ENCODE results near the gene CRB1.

CRB1 gene

GRCh38 chr1:197393772-197394171 is 125.7 kb downstream of the CRB1 start:
- Histone ChIP-seq H4K12ac (ENCODE audit: low read depth, low read length) (no peak overlapping the region), H3K14ac (ENCODE audit: low read length) (no peak overlapping the region), H3K4me3 (ENCODE audit: low read depth, low read length) (no peak overlapping the region), H3K79me2 (ENCODE audit: control insufficient read depth, insufficient read depth, low read length, poor library complexity) (no peaks in the 10 kb centered on the region), H3K23ac (ENCODE audit: low read length) (no peak overlapping the region), H3K9me3 (ENCODE audit: insufficient read depth, low read depth, low read length) (no peaks in the 10 kb centered on the region), H2BK120ac (ENCODE audit: insufficient read depth, low read length, poor library complexity) (no peak overlapping the region), H3K4me1 (ENCODE audit: control insufficient read depth in 1 of 2, insufficient read depth in 2 of 2, low read length in 2 of 2) (no peaks in the 10 kb centered on the region), H3K79me1 (ENCODE audit: low read length) (no peaks in the 10 kb centered on the region), H4K91ac (ENCODE audit: low read depth, low read length) (no peak overlapping the region), H2AK5ac (ENCODE audit: low read length) (no peak overlapping the region), H3K27me3 (ENCODE audit: insufficient read depth, low read length) (no peaks in the 10 kb centered on the region), H4K8ac (ENCODE audit: low read depth, low read length) (no peak overlapping the region), H3K36me3 (ENCODE audit: control insufficient read depth in 1 of 2, insufficient read depth in 2 of 2, low read length in 2 of 2) (no peaks in the 10 kb centered on the region), H2BK5ac (ENCODE audit: low read depth, low read length, poor library complexity) (no peak overlapping the region), H3K27ac (ENCODE audit: low read depth, low read length) (no peak overlapping the region), H3K4me2 (ENCODE audit: low read length) (no peak overlapping the region), H2BK12ac (ENCODE audit: low read length) (no peak overlapping the region), H2AFZ (ENCODE audit: insufficient read depth, low read length, poor library complexity) (no peak overlapping the region), H3K4ac (ENCODE audit: low read depth, low read length) (no peak overlapping the region), H3K9ac (ENCODE audit: low read length) (no peak overlapping the region), H3K18ac (ENCODE audit: low read length) (no peak overlapping the region)
- WGBS (ENCODE audit: extremely low coverage, insufficient coverage, insufficient read length): no CpG with 5 or more reads among the region's 4 CpGs
- no peak for DNase-seq

DNA sequence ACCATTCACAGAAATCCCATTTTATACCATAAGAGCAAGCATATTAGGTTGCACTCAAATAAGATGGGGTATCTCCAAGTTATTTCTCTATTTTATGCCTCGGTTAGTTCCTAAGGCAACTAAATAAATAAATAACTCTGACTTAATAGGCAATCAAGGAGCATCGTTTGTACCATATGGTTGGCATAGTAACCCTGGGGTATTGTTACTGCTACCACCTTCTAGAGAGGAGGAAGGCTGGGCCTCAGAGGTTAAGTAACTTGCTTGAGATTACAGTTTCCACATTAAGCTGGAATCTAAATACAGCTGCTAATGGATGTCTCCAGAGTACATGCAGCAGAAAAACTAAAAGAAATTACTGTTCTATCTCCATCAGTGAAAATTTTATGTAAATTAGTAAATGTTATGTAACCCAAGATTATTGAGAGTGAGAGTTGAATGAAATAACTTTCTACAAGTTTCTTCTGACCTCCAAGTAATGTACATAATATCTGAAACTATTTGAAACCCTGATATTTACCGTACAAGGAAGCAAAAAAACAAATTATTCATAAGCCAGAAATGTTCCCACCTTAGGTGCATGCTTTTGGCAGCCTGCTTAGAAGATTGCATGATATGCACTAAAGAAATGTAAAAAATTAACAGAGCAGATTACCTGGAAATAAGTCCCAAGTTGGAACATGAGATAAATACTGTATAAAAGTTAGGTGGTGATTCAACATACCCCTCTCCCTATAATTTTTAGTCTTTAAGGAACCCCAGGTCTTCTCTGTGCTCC is 127.0 kb downstream of the CRB1 start:
- Histone ChIP-seq H3K14ac (ENCODE audit: low read length) (no peak overlapping the region), H3K9ac (ENCODE audit: low read length) (no peak overlapping the region), H3K79me2 (ENCODE audit: control insufficient read depth, insufficient read depth, low read length, poor library complexity) (no peaks in the 10 kb centered on the region), H3K4me2 (ENCODE audit: low read length) (no peak overlapping the region), H3K23ac (ENCODE audit: low read length) (no peak overlapping the region), H2AFZ (ENCODE audit: insufficient read depth, low read length, poor library complexity) (no peak overlapping the region), H4K91ac (ENCODE audit: low read depth, low read length) (no peak overlapping the region), H3K4me3 (ENCODE audit: low read depth, low read length) (no peak overlapping the region), H3K79me1 (ENCODE audit: low read length) (no peaks in the 10 kb centered on the region), H3K4ac (ENCODE audit: low read depth, low read length) (no peak overlapping the region), H3K4me1 (ENCODE audit: control insufficient read depth in 1 of 2, insufficient read depth in 2 of 2, low read length in 2 of 2) (no peaks in the 10 kb centered on the region), H2BK12ac (ENCODE audit: low read length) (no peak overlapping the region), H4K12ac (ENCODE audit: low read depth, low read length) (no peak overlapping the region), H3K36me3 (ENCODE audit: control insufficient read depth in 1 of 2, insufficient read depth in 2 of 2, low read length in 2 of 2) (no peaks in the 10 kb centered on the region), H2BK5ac (ENCODE audit: low read depth, low read length, poor library complexity) (no peak overlapping the region), H2AK5ac (ENCODE audit: low read length) (no peak overlapping the region), H3K9me3 (ENCODE audit: insufficient read depth, low read depth, low read length) (no peaks in the 10 kb centered on the region), H2BK120ac (ENCODE audit: insufficient read depth, low read length, poor library complexity) (no peak overlapping the region), H3K27ac (ENCODE audit: low read depth, low read length) (no peak overlapping the region), H4K8ac (ENCODE audit: low read depth, low read length) (no peak overlapping the region), H3K18ac (ENCODE audit: low read length) (no peak overlapping the region), H3K27me3 (ENCODE audit: insufficient read depth, low read length) (no peaks in the 10 kb centered on the region)
- peak; percentile 27 to 81 for DNase-seq
- WGBS (ENCODE audit: extremely low coverage, insufficient coverage, insufficient read length): no CpG with 5 or more reads among the region's 3 CpGs

DNA sequence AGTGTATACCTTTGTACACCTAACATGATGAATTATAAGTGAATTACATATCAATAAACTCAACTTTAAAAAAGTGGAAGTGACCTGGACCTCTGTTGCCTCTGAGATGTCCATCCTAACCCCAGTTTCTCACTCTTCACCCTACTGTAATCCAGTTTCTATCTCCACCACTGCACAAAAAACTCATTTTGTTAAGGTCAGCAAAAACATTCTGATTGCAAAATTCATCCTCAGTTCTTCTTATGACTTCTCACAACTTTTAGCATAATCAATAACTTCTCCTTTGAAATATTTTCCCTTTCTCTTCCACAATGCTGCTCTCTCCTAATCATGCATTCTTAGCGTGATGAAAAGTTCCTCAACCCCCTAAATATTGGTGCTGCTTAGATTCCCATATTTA is 129.8 kb downstream of the CRB1 start:
- DNase-seq: no peak
- no peak overlapping the region for H4K12ac ChIP-seq (ENCODE audit: low read depth, low read length)
- no peak overlapping the region for H3K27ac ChIP-seq (ENCODE audit: low read depth, low read length)
- H3K14ac ChIP-seq (ENCODE audit: low read length): no peak overlapping the region
- no peak overlapping the region for H4K91ac ChIP-seq (ENCODE audit: low read depth, low read length)
- H3K18ac ChIP-seq (ENCODE audit: low read length): no peak overlapping the region
- H3K27me3 ChIP-seq (ENCODE audit: insufficient read depth, low read length): no peaks in the 10 kb centered on the region
- H3K9ac ChIP-seq (ENCODE audit: low read length): no peak overlapping the region
- no peak overlapping the region for H2BK120ac ChIP-seq (ENCODE audit: insufficient read depth, low read length, poor library complexity)
- H3K79me2 ChIP-seq (ENCODE audit: control insufficient read depth, insufficient read depth, low read length, poor library complexity): no peaks in the 10 kb centered on the region
- H3K79me1 ChIP-seq (ENCODE audit: low read length): no peaks in the 10 kb centered on the region
- H3K4me1 ChIP-seq (ENCODE audit: control insufficient read depth in 1 of 2, insufficient read depth in 2 of 2, low read length in 2 of 2): no peaks in the 10 kb centered on the region
- no peak overlapping the region for H2BK5ac ChIP-seq (ENCODE audit: low read depth, low read length, poor library complexity)
- H3K4me2 ChIP-seq (ENCODE audit: low read length): no peak overlapping the region
- H3K36me3 ChIP-seq (ENCODE audit: control insufficient read depth in 1 of 2, insufficient read depth in 2 of 2, low read length in 2 of 2): no peaks in the 10 kb centered on the region
- H2BK12ac ChIP-seq (ENCODE audit: low read length): no peak overlapping the region
- no peak overlapping the region for H3K23ac ChIP-seq (ENCODE audit: low read length)
- no peaks in the 10 kb centered on the region for H3K9me3 ChIP-seq (ENCODE audit: insufficient read depth, low read depth, low read length)
- no CpG with 5 or more reads among the region's 1 CpG for WGBS (ENCODE audit: extremely low coverage, insufficient coverage, insufficient read length)
- H3K4me3 ChIP-seq (ENCODE audit: low read depth, low read length): no peak overlapping the region
- no peak overlapping the region for H4K8ac ChIP-seq (ENCODE audit: low read depth, low read length)
- H2AFZ ChIP-seq (ENCODE audit: insufficient read depth, low read length, poor library complexity): no peak overlapping the region
- no peak overlapping the region for H2AK5ac ChIP-seq (ENCODE audit: low read length)
- no peak overlapping the region for H3K4ac ChIP-seq (ENCODE audit: low read depth, low read length)

- no peak overlapping the region for H4K8ac ChIP-seq (ENCODE audit: low read depth, low read length)
- H3K9ac ChIP-seq (ENCODE audit: low read length): no peak overlapping the region
- no peak overlapping the region for H2BK5ac ChIP-seq (ENCODE audit: low read depth, low read length, poor library complexity)
- no CpG with 5 or more reads among the region's 4 CpGs for WGBS (ENCODE audit: extremely low coverage, insufficient coverage, insufficient read length)
- no peak overlapping the region for H4K91ac ChIP-seq (ENCODE audit: low read depth, low read length)
- H3K9me3 ChIP-seq (ENCODE audit: insufficient read depth, low read depth, low read length): no peaks in the 10 kb centered on the region
- no peak overlapping the region for H2BK120ac ChIP-seq (ENCODE audit: insufficient read depth, low read length, poor library complexity)
- no peaks in the 10 kb centered on the region for H3K79me1 ChIP-seq (ENCODE audit: low read length)
- no peak overlapping the region for H3K14ac ChIP-seq (ENCODE audit: low read length)
- H3K27ac ChIP-seq (ENCODE audit: low read depth, low read length): no peak overlapping the region
- no peaks in the 10 kb centered on the region for H3K79me2 ChIP-seq (ENCODE audit: control insufficient read depth, insufficient read depth, low read length, poor library complexity)
- H4K12ac ChIP-seq (ENCODE audit: low read depth, low read length): no peak overlapping the region
- no peaks in the 10 kb centered on the region for H3K27me3 ChIP-seq (ENCODE audit: insufficient read depth, low read length)
- no peak overlapping the region for H3K4ac ChIP-seq (ENCODE audit: low read depth, low read length)
- no peaks in the 10 kb centered on the region for H3K36me3 ChIP-seq (ENCODE audit: control insufficient read depth in 1 of 2, insufficient read depth in 2 of 2, low read length in 2 of 2)
- no peak overlapping the region for H2AK5ac ChIP-seq (ENCODE audit: low read length)
- no peak overlapping the region for H2AFZ ChIP-seq (ENCODE audit: insufficient read depth, low read length, poor library complexity)
- no peak overlapping the region for H3K4me3 ChIP-seq (ENCODE audit: low read depth, low read length)
- H3K18ac ChIP-seq (ENCODE audit: low read length): no peak overlapping the region
- no peaks in the 10 kb centered on the region for H3K4me1 ChIP-seq (ENCODE audit: control insufficient read depth in 1 of 2, insufficient read depth in 2 of 2, low read length in 2 of 2)
- H2BK12ac ChIP-seq (ENCODE audit: low read length): no peak overlapping the region
- peak; percentile 57 to 87 for DNase-seq
- H3K23ac ChIP-seq (ENCODE audit: low read length): no peak overlapping the region
- no peak overlapping the region for H3K4me2 ChIP-seq (ENCODE audit: low read length)
Measured at GRCh38 chr1:197399755-197400521, 131.9 kb downstream of the CRB1 start.
